Hepatocyte (in vitro differentiated cells): ENCODE results near the gene CYP11A1. TPM values are rescaled to one million over a fixed set of nuclear protein-coding genes. Genes with fewer than 3 reads are reported as not detected.

Source experiments
- DNase-seq: peaks from one replicate; pipeline ENCODE4 v3.0.0-alpha.2; 2016; ENCODE audit warnings: low spot score
- H2AFZ ChIP-seq: fragments of 200-600 bp; sonication (generic); 2 replicates; pipeline ENCODE4 v1.6.0; 2016; ENCODE audit warnings: antibody characterized with exemption, mild to moderate bottlenecking
- H3K27ac ChIP-seq: fragments of 200-600 bp; sonication (generic); 2 replicates; pipeline ENCODE4 v1.5.1; 2016; ENCODE audit warnings: mild to moderate bottlenecking
- H3K27me3 ChIP-seq: fragments of 200-600 bp; sonication (generic); 2 replicates; pipeline ENCODE4 v1.6.1; 2016
- H3K36me3 ChIP-seq: fragments of 200-600 bp; sonication (generic); replicated peaks from 2 replicates; pipeline ENCODE4 v1.5.1; 2016; ENCODE audit warnings: low read depth; ENCODE audit not compliant: insufficient read depth
- H3K4me1 ChIP-seq: fragments of 200-600 bp; sonication (generic); 2 replicates; pipeline ENCODE4 v1.5.1; 2016; ENCODE audit warnings: mild to moderate bottlenecking, moderate library complexity; ENCODE audit not compliant: insufficient read depth
- H3K4me2 ChIP-seq: fragments of 200-600 bp; sonication (generic); 2 replicates; pipeline ENCODE4 v1.6.0; 2016
- H3K4me3 ChIP-seq: fragments of 200-600 bp; sonication (generic); 2 replicates; pipeline ENCODE4 v1.5.1; 2016; ENCODE audit warnings: mild to moderate bottlenecking
- H3K79me2 ChIP-seq: fragments of 200-600 bp; sonication (generic); 2 replicates; pipeline ENCODE4 v1.6.0; 2017; ENCODE audit warnings: mild to moderate bottlenecking
- H3K9me2 ChIP-seq: fragments of 200-600 bp; sonication (generic); replicated peaks from 2 replicates; pipeline ENCODE4 v1.6.0; 2017; ENCODE audit warnings: mild to moderate bottlenecking; ENCODE audit not compliant: insufficient read depth
- H3K9me3 ChIP-seq: fragments of 200-600 bp; sonication (generic); 2 replicates; pipeline ENCODE4 v1.5.1; 2016; ENCODE audit warnings: low read depth, mild to moderate bottlenecking
- H4K20me1 ChIP-seq: fragments of 200-600 bp; sonication (generic); 2 replicates; pipeline ENCODE4 v1.6.0; 2016; ENCODE audit warnings: mild to moderate bottlenecking; ENCODE audit not compliant: insufficient read depth, poor library complexity, severe bottlenecking
- CTCF ChIP-seq: fragments of 200-600 bp; sonication (generic); IDR thresholded peaks from 2 replicates; pipeline ENCODE4 v1.5.1; 2016; ENCODE audit warnings: antibody characterized with exemption, mild to moderate bottlenecking; ENCODE audit not compliant: poor library complexity
- EZH2 ChIP-seq: fragments of 200-600 bp; sonication (generic); IDR thresholded peaks from 2 replicates; pipeline ENCODE4 v1.6.1; 2016; ENCODE audit warnings: antibody characterized with exemption, mild to moderate bottlenecking, borderline replicate concordance
- EZH2phosphoT487 ChIP-seq: fragments of 200-600 bp; sonication (generic); IDR thresholded peaks from one replicate; pipeline ENCODE4 v1.6.1; 2018; ENCODE audit warnings: antibody characterized with exemption, mild to moderate bottlenecking, low read depth, moderate library complexity; ENCODE audit not compliant: unreplicated experiment, severe bottlenecking
- WGBS: methylation state at CpG from one replicate; pipeline ENCODE4 v1.1.6; 2016; ENCODE audit warnings: low lambda C conversion rate; ENCODE audit errors: missing lambda C conversion rate; 5-methylcytosine and 5-hydroxymethylcytosine counted together
- polyA plus RNA-seq: library from polyadenylated mRNA; unstranded; fragments of >200 nt; fragmentation: Nextera tagmentation; extraction: Ambion mirVana; gene quantifications from 2 replicates; pipeline ENCODE4 v1.2.1, GENCODE V29; 2016
- total RNA-seq: library from RNA; depleted of rRNA; stranded (reverse); fragments of >200 nt; gene quantifications from 2 replicates; pipeline ENCODE4 v1.2.3, GENCODE V29; 2014

CYP11A1 gene
- total and polyA plus RNA-seq, 2 experiments from 2014 or later, result 0.80 to 2.6 TPM

DNA sequence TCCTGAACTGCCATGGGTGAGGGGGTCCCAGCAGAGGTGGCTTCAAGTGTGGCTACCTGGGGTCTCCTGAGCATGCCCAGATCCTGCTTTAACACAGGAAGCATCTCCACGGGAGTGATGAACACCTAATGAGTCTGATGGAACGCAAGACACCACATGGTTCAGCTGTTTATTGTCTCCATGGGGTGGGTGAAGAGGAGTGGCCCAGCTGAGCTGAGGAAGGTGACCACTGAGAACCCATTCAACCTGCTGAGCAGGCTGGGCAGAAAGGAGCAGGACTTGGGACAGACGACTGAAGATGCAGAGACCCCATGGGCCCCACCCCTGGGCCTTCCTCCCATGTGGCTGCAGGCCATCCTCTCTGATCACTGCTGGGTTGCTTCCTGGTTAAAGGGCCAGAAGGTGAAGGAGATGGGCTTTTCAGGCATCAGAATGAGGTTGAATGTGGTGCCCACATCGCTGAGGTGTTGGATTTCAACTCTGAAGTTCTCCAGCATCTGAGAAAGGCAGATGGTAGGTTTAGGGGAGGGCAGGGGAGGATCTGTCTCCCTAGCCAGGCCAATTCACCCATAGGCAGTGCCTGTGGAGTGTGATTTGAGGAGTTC, 29.7 kb downstream of the CYP11A1 start:
- DNase-seq, result no peak
- Histone ChIP-seq H4K20me1 (no peaks in the 10 kb centered on the region), H3K27me3 (no peaks in the 10 kb centered on the region), H3K4me3 (no peak overlapping the region), H2AFZ (no peak overlapping the region), H3K9me2 (no peaks in the 10 kb centered on the region), H3K9me3 (no peaks in the 10 kb centered on the region), H3K79me2 (no peaks in the 10 kb centered on the region), H3K27ac (no peak overlapping the region), H3K4me1 (no peaks in the 10 kb centered on the region), H3K4me2 (no peak overlapping the region), H3K36me3 (no peaks in the 10 kb centered on the region)
- WGBS, result 91% methylated on average over 4 of the region's 4 CpGs
- no peak for TF ChIP-seq EZH2
- no peak for TF ChIP-seq CTCF
- no peak for TF ChIP-seq EZH2phosphoT487

- no peak overlapping the region for H3K27ac ChIP-seq
- H3K9me2 ChIP-seq, result no peaks in the 10 kb centered on the region
- no peaks in the 10 kb centered on the region for H3K9me3 ChIP-seq
- no peaks in the 10 kb centered on the region for H3K4me1 ChIP-seq
- WGBS, result 95% methylated on average over 5 of the region's 5 CpGs
- no peaks in the 10 kb centered on the region for H3K36me3 ChIP-seq
- H3K4me3 ChIP-seq, result no peak overlapping the region
- no peaks in the 10 kb centered on the region for H3K79me2 ChIP-seq
- no peaks in the 10 kb centered on the region for H4K20me1 ChIP-seq
- H3K27me3 ChIP-seq, result no peaks in the 10 kb centered on the region
- H2AFZ ChIP-seq, result no peak overlapping the region
- H3K4me2 ChIP-seq, result no peak overlapping the region
- TF ChIP-seq EZH2phosphoT487 (no peak), EZH2 (no peak), CTCF (no peak)
- no peak for DNase-seq
These were observed 30.3 kb downstream of the CYP11A1 start for GRCh38 chr15:74337146-74337545.

- Histone ChIP-seq H3K27me3 (no peaks in the 10 kb centered on the region), H3K27ac (no peak overlapping the region), H3K79me2 (no peaks in the 10 kb centered on the region), H2AFZ (no peak overlapping the region), H4K20me1 (no peaks in the 10 kb centered on the region), H3K4me1 (no peaks in the 10 kb centered on the region), H3K9me2 (no peaks in the 10 kb centered on the region), H3K36me3 (no peaks in the 10 kb centered on the region), H3K9me3 (no peaks in the 10 kb centered on the region), H3K4me2 (no peak overlapping the region), H3K4me3 (no peak overlapping the region)
- WGBS, result 87% methylated on average over 9 of the region's 9 CpGs
- TF ChIP-seq EZH2phosphoT487 (no peak), EZH2 (no peak), CTCF (no peak)
- no peak for DNase-seq
These were observed 31.1 kb downstream of the CYP11A1 start for GRCh38 chr15:74336061-74337005.
